UCSD-AML1 (cell line): ENCODE measurements around the gene FAM168A.

Source experiments
- DNase-seq: peaks from one replicate; lab custom pipeline; 2025; ENCODE audit not compliant: unreplicated experiment; lab: John Stamatoyannopoulos, UW

Gene FAM168A

DNA sequence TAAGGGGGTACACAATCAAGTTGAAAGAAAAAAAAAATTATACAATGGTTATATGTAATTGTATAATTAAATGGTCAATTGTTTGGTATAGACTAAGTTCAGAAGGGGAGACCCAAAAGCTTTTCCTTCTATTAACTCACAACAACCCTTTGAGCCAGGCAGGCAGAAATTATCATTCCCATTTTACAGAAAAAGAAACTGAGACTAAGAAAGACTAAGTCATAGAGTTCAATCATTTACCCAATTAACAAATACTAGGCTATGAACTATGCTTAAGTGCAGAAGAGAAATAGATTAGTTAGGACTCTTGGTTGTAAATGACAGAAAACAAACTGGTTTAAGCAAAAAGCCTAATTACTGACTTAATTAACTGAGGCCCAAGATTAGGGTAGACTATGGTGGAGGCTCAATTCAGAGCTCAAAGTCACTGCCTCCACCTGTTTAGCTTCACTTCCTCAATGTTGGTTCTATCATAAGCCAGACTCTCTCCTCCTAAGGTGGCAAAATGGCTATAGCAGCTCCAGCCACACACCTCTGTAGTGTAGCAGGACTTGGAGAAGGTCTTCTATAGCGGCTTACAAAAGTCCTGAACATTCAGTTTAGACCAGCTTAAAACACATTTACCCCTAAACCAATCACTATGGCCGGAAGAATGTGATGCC, 34.2 kb downstream of the FAM168A start:
- DNase-seq, result no peak

DNA sequence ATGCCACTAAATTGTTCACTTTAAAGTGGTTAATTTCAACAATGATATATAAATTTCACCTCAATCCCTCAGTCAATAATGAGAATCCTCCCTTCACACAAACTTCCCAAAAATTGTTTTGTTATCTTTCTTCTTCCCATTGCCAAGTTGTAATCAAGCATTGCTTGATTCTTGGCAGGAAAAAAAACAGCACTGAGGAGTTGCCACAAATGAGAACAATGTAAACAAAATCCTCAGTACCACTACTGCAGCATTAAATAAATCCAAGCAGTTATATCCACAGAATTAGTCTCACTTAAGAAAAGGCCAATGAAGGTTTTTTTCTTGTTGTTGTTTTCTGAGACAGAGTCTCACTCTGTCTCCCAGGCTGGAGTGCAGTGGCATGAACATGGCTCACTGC, 38.2 kb downstream of the FAM168A start:
- no peak for DNase-seq

DNA sequence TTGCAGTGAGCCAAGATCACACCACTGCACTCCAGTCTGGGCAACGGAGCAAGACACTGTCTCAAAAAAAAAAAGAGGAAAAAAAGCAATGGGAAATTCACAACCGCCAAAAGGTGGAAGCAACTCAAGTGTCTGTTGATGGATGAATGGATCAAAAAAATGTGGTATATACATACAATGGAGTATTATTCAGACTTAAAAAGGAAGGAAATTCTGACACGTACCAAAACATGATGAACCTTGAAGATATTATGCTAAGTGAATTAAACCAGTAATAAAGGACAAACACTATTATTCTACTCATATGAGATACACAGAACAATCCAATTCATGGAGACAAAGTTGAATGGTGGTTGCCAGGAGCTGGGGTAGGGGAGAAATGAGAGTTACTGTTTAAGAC, 40.9 kb downstream of the FAM168A start:
- no peak for DNase-seq

DNA sequence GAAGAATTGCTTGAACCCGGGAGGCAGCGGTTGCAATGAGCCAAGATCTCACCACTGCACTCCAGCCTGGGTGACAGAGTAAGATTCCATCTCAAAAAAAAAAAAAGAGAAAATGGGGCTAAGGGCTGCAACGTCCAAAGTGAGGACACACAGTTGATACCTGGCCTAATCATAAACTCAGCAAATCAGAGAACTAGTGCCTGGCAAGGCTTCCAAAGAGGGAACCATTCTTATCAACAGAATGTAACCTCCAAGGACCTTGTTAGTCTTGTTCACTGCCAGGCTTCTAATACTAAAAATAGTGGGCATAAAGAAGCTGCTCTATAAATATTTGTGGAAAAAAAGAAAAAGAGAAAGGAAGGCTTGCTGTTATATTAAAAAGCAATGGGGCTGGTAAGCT, 42.3 kb downstream of the FAM168A start:
- no peak for DNase-seq

DNA sequence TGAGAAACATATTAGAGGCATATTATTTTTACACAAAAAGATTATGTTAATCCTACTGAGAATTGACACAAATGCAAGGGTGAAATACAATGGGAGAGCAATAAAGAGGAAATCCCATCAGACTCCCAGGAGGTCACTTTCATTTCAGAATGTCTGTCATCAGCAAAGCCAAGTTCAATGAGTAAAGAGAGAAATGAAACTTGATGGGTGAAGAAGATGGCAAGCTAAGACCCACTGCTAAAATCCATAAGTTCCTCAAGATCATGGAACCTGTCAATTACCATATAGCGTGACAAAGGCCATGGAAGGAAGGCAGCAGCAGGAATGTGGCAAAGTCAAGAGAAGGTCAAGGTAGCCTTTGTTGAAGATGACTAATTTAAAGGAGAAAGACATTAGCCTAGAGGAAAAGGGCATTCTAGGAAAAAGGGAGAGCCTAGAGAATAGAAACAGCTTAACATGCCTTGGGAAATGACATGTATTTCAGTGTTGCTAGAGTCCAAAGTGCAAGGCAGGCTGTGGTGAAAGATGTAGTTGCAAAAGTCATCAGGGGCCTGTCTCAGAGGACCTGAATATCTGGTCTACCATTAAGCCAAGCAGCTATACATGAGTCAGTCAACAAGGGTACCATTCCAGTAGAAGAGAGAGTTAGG, 43.1 kb downstream of the FAM168A start:
- no peak for DNase-seq

DNA sequence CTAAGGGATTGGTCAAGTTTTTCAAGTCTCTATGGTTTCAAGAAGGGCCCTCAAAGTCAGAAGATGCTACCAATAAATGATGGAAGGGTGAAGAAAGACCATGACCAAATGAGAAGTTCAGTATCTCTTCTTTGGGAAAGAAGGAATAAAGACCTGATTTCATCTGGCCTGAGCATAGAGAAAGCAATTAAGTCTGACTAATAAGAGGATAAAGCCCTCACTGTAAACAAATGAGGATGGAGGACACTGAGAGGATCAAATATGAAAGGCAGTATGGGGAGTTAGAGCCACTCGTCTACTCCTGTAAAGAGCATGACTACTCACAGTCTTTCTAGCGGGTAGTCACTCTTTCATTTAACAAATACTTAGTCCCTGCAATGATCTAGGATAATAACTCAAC, 44.6 kb downstream of the FAM168A start:
- DNase-seq, result no peak

DNA sequence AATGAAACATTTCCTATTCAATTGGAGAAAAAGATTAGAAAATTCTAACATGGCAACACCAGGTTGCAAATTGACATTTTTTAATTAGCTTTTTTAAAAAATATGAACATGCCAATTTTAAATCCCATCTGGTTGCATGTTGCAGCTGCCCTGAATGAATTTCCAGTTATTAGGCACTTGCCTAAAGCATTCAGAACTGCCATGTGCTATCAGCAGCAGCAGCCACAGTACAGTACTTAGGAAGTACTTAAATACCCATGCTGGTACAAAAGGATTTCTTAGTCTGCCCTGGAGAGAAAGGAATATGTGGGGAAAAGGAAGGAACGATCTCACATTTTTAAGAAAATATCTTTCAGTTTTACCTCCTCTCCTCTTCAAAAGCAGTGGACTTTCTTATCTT, 46.2 kb downstream of the FAM168A start:
- DNase-seq, result no peak

DNA sequence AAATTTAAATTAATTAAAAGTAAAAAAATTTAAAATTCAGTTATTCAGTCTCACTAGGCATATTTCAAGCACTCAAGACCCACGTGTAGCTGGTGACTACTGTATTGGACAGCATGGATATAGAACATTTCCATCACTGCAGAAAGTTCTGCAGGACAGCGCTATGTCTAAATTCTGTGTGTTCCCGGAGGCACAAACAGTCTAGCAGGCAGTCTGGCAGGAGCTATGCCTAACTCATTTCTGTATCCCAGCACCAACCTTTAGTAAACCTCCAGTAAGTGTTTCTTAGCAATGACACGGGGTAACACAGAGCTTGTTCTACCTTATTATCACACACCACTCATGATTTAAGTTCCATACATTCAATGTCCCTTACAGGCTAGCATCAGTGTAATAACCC, 48.5 kb downstream of the FAM168A start:
- no peak for DNase-seq

DNA sequence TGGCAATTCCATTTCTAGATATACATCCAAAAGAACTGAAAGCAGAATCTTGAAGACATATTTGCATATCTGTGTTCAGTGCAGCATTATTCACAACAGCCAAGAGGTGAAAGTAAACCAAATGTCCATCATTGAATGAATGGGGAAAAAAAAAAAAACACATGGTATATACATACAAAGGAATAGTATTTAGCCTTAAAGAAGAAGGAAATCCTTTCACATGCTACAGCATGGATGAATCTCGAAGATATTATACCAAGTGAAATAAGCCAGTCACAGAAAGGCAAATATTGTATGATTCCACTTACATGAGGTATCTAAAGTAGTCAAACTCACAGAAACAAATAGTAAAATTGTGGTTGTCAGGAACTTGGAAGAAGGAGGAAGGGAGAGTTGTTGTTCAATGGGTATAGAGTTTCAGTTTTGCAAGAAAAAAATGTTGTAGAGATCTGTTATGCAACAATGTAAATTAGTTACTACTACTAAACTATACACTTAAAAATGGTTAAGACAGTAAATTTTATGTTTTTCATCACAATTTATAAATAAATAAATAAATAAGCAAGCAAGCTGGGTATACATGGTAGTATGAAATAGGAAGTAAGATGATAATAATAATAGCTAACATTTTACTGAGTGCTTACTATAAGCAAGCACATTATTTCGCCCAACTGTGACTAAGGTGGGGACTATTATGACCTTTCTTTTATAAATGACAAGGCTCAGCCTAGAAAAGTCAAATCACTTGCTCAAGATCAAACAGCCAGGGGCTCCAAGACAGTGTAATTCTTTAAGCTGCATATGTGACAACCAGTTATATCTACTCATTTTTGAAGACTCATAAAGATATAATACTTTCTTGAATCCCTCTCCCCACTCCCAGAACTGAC, 50.0 kb downstream of the FAM168A start:
- DNase-seq, result no peak

DNA sequence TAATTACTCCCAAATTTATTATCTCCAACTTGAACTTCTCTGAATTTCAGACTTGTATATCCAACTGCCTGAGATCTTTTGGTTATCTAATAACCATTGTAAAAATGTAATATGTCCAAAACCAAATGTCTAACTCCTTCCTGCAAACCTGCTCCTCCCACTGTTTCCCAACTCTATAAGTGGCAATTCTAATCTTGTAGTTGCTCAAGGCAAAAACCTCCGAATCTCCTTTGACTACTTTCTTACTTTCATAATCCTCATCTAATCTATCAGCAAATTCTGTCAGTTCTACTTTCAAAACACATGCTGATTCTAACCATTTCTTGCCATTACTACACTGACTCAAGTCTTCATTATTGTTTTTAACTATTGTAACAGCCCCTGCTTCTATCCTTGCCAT, 55.7 kb downstream of the FAM168A start:
- no peak for DNase-seq

DNA sequence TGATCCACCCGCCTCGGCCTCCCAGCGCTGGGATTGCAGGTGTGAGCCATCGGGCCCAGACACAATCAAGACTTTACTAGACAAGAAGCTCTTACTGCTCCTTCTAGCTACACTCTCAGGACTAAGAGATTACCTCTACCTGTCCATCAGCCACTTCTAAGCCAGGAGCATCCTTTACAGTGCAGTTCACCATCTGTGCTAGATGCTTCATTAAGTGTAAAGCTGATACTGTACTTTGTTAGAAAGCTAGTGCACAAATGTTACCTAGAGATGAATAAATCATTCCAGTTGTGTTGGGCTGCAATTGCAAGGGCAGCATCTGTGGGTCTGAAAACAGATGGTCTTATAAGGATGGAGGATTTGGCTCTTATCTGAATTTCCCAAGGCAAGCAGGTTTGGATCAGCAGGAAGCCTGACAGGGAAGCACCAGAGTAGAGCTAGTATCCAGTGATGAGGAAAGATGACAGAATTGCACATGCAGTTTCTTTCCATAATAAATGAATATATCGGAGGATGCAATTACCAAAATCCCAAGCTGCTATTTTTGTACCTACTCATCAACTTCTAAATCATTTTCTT, 58.3 kb downstream of the FAM168A start:
- no peak for DNase-seq

DNA sequence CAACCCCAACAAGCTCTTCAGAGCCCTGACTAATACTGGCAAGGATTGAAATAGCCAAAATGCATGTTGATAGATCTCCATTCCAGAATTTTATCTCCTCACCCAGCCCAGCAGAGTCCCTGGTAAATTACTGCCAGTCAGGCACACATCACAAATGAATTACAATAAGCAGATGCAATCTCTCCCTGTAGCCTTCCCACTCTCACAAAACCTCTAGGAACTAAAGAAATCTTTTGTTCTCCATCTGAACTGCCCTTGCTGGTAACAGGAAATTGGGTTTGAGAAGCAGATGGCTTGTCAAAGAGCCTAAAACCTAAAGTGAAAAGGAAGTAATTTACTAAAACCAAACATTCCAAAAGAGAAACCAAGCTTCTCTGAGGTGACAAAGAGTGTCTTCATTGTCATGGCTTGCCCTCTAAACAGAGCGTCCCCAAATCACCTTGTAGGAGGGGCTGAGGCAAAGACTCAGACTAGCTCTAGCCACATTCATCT, 59.5 kb downstream of the FAM168A start:
- no peak for DNase-seq

DNA sequence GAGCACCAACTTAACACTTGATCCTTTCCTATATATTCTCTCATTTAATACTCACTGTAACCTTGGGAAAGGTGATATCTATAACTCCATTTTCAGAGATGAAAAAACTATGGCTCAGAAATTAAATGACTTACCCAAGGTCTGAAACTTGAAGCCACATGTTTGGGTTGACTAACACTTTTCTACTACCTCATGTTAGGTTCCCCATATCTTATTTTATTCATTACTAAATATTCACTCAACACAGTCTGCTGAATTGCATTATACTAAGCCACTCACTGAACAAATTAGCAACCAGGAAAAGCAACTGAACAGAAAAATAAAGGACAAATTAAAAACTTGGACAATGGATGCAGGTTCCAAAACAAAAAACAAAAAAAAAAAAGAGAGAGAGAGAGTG, 59.9 kb downstream of the FAM168A start:
- no peak for DNase-seq

DNA sequence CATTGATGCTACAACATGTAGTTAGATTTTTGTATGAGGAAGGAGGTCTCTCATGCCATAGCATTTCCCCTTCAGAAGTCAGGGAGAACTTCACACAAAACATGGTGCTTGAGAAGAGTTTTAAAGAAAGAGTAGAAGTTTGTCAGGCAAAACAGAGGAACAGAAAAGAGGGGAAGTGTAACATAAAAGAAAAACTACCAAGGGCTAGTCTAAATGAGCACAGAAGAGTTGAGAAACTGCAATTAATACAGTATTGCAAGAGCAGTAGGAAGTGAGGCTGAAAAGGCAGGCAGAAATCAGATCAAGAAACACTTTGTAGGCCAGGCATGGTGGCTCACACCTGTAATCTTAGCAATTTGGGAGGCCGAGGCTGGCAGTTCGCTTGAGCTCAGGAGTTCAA, 61.0 kb downstream of the FAM168A start:
- no peak for DNase-seq

DNA sequence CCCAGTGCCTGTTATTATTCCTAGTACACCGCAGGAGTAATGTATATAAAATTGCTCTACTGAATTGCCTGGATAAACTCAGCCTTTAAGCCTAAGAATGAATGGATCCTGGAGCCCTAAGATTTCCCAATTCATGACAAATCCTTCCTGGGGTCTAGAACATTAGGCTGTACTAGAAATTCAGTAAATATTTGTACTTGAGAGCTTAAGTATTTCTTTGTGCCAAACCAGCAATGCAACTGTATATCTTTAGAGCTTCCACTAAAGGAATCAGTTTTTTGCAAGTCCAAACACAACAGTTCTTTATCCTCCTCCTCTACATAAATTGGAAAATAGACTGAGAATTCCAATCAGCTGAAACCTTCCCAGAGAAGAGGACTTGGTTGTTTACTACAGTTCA, 65.6 kb downstream of the FAM168A start:
- no peak for DNase-seq

DNA sequence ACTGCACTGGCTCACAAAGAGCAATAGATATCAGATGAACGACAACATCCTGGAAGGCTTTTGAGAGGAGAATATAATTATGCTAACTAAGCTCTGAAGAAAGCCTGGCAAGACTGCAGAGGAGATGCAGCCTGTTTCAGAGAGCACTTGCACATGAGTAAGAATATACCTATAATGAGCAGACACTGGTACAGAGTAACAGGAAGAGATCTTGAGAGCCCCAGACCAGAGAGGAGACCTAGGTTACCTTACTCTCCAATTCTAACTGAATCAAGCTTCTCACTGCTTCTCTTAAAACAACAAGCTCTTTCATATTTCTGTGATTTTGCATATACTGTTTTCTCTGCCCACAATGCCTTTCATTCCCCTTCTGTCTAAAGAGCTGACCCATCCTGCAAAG, 66.5 kb downstream of the FAM168A start:
- DNase-seq, result no peak

DNA sequence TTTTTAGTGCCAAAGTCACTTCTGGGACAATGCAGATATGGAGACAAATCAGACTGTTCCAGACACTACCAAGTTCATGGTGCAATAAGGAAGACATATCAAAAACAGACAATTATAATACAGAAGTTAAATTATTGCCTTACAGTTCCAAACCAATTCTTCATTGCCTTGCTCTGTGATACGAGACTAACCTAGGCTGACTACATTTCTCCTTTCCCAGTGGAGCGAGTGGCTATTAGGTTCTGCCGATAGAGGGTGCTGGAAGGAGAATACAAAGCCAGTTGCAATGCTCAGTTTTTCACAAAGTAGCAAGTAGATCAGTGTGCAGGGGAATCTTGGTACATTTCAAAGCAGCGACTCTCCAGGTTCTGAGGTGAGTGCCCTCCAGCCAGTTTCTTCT, 67.8 kb downstream of the FAM168A start:
- DNase-seq, result no peak

DNA sequence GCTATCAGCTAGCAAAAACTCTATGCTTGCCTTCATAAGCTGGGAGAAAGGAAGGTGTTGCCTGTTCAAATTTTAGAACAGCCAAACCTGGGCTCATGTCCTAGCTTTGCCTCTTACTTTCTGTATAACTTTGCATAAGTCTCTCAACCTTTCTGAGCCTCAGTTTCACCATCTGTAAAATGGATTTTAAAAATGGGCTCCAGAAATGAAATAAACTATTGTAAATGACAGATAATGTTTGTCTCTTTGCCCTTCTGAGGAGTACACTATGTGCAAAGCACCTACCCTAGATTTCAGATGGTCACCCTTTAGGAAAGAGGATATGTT, 68.7 kb downstream of the FAM168A start:
- DNase-seq, result no peak

DNA sequence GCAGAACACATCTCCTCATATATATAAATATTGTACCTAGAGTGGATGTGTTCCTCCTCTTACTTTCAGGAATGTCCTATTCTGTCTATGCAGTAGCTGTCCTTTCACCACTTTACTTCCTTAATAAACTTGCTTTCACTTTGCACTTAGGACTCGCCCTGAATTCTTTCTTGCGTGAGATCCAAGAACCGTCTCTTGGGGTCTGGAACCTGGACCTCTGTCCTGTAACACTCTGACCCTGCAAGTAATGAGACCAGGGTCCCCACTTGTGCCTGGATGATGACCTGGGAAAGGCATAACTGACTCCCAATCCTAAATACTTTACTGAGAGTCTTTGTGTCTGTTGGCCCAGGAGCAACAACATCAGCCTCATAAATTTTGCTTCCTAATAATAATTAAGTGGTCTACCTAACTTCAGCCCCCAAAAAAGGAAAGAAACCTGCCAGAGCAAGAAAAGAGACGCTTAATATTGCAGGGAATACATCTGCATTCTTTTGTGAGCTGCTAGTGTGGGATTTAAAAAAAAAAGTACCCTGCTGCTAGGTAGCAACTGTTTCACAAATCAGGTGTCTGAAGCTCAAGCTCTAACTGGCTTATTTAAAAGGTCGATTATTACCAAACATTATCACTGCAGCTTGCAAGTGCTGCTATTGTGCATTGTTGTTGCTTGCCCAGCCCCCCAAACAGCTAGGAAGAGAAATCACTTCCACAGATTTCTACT, 69.3 kb downstream of the FAM168A start:
- no peak for DNase-seq

DNA sequence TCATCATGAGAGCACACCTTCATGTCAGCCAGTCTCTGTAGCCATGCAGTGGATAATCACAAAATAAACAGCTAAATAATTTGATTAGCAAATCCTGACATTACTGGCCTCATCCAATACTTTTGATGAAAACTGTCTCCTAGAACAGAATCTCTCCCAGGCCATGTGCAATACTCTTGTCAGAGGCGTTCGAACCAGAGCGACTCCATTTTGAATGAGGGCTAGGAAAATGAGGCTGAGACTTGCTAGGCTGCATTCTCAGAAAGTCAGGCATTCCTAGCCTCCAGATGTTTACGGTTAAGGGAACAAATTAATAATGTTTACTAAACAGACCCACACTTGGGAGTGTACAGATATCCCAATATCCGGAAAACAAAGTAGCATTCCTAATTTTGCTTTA, 69.9 kb downstream of the FAM168A start:
- DNase-seq, result no peak

DNA sequence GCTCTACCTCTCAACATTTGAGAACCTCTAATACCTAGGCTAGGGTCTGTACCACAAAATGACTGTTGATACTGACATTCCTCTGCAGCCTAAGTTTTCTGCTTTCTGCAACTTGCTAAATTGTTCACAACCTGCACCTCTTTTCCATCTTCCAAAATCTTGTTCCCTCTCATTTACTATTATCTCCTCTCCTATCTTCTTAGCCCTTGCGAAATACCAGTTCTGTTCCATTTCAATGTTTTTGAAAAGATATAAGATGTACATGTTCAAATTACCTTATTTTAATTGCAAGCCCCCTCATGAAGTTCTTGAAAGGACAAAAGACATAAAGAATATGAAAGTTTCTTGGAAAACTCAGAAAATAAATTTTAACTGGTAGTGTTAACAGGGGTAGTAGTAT, 72.3 kb downstream of the FAM168A start:
- no peak for DNase-seq
